HG03066 (cell line): ENCODE results near the gene DLG5.

Experiments used
- ATAC-seq: cut with Tn5 transposase; IDR thresholded peaks from one replicate; pipeline ENCODE4 v1.9.1; 2021; ENCODE audit warnings: low read depth; ENCODE audit not compliant: unreplicated experiment

Gene DLG5

DNA sequence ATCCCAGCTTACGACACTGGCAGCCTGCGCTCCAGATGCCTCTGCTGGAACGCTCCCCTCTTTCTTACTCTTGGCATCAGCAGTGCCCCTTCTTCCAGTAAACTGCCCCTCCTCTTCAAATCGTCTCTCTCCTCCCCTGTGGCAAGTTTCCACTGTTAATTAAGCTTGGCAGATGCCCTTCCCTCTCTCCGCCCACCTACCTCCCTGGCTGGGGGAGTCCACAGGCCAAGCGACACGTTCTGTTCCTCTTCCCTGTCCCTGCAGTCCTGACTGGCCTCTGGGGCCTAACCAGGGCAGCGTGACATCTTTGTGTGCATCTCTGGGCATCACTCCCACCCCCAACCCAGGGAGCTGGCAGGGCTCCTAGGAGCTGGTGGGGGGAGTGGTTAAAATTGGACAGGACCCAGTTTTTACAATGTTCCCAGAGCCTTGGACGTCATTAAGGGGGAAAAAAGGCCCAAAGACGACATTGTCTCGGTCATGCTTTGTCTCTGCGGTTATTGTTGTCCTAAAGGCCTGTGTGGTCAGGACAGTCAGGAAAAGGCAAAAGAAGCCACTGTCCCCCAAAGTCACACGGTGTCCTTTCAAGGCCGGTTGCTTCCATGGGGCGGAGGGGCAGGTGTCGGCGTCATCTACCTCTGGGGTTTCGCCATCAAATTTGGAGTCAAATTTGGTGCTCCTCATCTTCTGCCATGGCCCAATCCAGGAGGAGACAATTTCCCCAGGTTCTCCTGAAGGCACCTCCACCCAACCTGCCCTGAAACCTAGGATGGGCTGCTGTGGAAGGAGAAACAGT lies 54.2 kb downstream of the DLG5 start:
- ATAC-seq = no peak

DNA sequence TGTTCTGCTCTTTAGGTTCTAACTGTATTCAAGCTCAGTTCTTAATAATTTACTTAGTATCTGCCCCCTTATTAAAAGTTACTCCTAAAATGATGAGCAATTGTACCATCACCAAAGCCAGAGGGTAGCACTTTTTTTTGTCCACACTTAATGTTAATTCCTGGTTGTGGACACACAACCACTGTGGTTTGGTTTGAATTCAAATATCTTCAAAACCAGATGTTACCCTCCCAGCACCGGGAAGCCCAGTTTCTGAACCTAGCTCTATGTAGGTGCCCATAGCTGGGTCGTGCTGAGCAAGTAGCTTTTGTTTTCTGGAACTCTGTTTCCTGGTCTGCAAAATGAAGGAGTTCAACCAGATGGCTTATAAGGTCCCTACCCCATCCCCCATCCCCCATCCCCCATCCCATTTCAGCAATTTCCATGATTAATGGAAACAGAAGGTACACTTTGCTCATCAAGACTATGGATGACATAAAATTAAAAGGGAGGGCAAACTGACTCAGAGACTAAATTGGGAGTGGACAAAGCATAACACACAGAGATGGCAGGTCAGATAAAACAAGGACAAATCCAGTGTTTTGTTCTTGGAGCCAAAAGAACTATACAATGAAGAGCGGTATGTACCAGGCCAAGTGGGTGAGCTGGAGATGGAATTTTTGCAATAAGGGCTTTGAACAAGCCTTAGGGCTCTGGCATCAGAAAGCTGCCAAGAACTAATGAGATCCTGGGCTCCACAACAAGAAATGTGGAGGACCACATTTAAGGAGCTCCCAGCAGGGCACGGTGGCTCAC lies 56.7 kb downstream of the DLG5 start:
- ATAC-seq = no peak

DNA sequence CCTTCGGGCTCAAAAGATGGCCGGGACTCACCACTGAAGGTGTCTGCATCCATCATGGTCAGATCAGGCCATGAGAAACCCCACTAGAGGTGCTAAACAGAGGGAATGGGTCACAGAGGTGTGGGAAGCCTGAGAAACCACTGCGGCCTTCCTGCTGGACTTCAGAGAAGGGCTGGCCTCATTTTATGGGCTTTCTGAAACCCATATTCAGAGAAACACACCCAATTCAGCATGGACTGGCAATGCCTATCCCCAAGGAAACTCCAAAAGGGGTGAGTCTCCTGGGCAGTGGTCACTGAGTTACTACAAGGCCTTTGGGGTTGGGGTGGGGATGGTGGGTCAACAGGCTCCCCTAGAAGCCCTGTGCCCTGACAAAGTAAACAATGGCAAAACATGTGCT lies 58.0 kb downstream of the DLG5 start:
- ATAC-seq = no peak

DNA sequence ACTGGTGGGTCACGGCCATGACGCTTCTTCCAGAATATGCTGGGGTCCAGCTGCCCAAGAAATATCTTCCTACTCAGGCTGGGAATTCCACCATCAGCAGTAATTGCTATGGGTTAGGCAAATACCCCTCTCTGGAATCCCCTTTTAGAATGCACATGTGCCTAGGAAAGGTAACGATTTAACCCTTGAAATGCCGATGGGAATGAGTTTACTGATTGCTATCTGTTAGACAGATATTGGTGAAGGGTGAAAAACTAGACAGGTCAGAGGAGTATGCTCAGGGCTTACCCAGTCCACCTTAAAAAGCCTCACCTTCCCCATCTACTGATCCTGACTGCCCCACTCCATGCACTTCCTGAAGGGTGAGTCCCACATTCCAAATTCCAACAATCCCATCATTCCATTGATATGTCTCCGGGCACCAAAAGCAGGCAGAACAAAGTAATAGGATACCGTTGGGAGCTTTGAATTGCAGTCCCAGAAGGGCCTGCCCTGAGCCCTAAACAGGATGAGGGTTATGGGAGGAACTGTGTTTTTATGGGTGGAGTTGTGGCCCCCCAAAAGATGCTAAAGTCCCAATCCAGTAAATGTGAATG lies 59.3 kb downstream of the DLG5 start:
- ATAC-seq = no peak

DNA sequence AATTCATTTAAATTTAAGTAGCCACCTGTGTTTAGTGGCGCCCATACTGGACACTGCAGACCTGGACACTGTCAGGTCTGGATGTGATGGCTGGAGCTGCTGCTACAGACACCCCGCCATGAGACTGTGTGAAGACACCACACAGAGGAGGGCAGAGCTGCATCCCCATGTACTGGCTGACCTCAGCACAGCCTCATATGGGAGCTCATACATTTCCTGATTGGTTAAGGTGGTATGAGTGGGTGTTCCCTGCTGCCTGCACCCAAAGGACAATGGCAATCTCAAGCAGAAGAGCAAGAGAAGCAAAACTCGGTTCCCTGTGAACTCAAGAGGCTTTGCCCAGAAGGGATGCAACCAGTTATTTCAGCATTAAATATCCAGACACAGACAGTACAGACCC lies 60.0 kb downstream of the DLG5 start:
- ATAC-seq = no peak

DNA sequence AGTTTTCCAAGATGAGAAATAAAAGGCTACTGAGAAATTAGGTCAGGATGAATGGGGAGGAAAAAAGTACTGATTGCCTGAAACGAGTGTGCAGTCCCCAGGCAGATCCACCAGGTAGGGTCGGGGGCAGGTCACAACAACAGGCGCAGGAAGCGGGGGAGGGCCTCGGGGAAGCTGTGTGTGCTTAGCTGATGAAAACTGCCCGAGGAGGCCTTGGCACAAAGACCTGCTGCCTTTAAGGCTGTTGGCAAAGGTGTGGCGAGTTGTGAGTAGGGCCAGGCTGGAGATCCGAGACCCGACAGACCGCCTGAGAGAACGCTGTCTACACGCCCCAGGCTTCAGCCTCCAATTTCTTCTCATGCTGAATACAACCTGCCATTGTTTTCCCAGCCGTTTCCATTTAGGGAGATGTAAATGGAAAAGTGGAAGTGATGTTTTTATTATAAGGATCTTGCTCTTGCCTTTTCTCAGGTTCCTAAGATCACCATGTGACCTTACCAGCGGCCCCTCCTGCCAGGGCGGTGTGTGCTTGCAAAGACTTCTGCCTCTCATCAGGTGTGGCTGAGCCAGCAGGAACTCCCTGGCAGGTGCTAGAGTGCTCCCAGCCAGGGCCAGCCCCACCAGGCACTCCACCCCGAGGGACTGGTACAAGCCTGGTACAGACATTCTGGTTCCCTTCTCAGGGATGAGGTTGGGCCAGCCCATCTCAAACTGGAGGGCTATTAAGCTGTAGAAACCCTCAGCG lies 60.8 kb downstream of the DLG5 start:
- no peak for ATAC-seq

DNA sequence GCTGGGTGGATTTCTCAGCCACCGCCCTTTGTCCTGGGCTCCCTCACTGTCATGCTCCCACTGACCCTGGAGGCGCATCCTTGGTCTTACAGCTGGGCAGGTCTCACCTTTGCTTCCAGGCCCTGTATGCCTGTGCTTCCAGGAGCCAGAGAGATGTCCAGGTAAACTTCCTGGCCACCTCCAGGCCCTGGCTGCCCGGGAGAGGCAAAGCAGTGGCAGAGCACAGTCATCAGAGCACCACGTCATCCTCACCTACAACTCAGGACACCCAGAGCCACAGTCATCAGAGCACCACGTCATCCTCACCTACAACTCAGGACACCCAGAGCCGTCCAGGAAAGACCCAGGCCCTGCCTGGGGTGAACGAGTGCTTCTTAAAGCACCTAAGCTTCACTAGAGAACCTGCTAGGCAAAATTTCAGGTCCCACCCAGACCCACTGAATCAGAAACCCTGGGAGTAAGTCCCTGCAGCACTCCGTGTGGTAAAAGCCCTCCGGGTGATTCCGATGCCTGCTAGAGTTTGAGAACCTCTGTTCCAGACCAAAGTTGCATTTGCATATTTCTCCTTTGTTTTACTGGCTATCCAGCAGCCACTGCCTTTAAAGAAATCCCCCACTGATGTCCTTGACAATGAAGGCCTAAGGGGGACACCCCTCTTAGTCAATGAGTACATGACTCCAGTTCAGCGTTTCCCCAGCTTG lies 62.3 kb downstream of the DLG5 start:
- ATAC-seq = no peak

DNA sequence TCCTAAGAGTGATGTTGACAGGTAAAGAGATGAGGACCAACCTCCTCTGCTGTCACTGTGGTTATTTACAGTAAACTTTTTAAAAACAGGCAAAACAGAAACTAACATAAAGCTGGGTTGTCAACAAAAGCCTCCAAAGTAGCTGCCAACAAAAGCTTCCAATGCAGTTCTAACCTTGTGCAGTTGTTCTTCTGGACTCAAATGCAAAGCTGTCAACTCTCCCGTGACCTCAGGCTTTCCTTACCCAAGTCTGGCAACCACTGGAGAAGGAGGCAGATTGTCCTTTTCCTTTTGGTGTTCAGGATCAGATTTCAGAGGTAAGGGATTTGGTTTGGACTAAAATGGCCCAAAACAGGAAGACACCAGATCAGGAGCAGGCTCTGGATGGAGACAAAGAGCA lies 63.1 kb downstream of the DLG5 start:
- ATAC-seq = no peak

DNA sequence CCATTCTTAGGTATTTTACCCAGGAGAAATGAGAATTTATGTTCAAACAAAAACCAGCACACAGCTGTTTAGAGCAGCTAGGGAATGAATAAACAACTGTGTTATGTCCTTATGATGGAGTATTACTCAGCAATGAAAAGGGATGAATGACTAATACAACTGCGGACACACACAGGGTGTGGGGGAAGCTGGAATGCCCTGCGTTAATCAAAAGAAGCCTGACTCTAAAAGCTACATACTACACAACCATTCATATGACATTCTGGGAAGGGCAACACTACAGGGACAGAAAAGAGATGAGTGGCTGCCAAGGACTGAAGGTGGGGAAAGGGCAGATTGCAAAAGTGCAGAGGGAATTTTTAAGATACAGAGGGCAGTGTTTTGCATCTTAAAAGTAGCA lies 64.0 kb downstream of the DLG5 start:
- no peak for ATAC-seq

DNA sequence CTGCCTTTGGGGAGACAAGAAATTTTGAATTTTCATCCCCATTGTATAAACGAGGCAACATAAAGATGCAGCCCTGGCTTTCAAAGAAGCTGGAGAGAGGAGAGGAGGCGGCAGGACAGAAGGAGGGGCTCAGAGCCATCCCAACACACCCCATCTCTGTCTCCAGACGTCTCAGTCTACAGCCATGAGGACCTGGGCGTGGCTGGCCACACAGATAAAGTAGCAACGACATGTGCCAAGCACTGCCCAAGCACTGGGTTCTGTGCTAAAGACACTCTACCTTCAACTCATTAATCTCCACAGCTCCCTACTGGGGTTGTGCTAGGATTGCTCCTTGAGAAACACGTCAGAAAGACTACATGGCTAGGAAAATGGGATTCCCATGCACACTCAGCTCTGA lies 65.2 kb downstream of the DLG5 start:
- ATAC-seq = no peak

DNA sequence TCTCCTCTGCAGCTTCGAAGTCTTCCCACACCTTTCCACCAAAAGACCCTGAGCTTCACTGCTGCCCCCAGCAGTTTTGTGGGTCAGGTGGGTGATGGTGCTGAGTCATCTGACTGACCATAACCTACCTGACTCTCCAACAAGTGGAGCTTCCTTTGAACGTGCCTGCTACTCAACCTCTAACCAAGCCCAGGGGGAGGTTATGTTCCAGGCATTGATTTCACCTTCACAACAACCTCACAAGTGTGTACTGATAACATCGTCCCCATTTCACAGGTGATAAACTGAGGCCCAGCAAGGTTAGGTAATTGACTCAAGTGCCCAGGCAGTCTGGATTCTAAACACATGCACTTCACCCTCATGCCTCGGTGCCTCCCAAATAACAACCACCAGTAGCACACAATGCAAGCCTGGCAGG lies 66.7 kb downstream of the DLG5 start:
- ATAC-seq = no peak

DNA sequence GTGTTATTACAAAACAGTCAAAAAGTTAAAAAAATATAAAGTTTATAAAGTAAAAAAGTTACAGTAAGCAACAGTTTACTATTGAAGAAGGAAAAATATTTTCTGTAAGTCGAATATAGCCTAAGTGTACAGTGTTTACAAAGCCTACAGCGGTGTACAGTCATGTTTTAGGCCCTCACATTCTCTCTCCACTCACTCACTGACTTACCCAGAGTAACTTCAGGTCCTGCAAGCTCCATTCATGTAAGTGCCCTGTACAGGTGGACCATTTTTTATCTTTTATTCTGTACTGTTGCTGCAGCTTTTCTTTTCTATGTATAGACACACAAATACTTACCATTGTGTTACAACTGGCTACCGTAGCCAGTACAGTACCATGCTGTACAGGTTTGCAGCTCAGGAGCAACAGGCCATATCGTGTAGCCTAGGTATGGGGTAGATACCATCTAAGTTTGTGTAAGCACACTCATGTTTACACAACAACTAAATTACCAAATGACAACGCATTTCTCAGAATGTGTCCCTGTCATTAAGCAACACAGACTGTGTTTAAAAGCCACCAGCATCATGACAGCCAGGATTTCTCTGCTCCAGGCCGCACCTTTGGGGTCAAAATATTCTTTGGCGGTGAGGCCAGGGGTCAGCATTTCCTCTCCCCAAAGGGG lies 67.2 kb downstream of the DLG5 start:
- no peak for ATAC-seq

DNA sequence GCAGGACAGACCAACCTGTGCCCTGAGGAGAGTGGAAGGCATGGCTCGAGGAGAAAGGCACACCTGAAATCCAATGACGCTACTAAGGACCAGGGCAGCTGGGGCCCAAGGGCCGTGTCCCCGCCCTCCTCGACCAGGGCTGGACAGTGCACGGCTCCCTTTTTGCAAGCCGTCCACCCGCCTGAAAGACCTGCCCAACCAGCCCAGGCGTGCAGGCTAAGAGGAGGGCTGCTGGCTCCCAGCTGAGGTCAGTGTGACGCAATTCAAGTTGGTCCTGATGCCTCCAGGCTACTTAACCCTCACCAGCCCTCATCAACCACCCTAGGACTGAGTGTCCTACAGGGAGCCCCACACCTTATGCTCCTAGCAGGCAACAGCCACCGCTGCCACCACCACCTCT lies 69.3 kb downstream of the DLG5 start:
- ATAC-seq = no peak

DNA sequence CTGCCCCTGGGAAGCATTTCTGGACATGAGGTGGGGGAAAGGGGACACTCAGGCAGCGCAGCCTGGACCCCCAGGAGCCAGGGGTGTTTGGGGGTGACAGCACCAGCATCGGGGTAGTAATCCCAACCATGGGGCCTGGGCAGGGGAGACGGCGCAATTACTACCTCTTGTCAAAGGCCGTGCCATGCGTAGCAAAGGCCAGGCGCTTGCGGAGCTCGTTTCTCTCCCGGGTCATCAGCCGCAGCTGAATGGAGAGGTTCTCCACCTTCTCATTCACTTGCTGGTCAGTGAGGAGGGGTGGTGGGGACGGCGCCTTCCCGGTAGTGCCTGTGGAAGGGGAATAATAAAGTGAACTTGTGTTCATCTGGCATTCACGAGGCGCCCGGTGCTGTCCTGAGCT lies 70.0 kb downstream of the DLG5 start:
- no peak for ATAC-seq

DNA sequence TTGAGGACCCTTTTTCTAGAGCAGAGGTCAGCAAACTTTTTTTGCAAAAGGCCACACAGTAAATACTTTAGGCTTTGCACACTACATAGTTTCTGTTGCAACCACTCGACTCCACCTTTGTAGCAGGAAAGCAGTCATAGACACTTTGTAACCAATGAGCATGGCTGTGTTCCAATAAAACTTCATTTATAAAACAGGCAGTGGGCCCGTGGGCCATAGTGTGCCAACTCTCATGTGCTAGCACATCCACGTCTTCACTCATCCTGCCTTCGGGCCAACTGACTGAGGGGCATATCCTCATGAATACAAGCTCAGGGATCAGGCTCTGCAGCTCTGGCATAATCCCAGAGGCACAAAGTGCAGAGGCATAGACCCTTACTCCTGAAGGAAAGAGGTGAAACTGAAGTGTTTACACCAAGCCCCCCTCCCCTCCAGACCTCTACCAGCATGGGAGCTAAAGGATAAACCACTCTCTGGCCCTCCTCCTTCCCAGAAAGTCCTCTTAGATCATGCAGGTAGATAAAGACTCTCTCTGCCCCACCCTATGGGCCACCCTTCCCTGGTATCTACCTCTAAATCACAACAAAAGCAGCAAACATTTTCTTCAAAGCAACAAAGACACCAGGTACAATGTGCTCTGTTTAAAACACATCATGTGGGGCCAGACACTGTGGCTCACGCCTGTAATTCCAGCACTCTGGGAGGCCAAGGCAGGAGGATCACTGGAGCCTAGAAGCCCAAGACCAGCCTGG lies 71.0 kb downstream of the DLG5 start:
- no peak for ATAC-seq

DNA sequence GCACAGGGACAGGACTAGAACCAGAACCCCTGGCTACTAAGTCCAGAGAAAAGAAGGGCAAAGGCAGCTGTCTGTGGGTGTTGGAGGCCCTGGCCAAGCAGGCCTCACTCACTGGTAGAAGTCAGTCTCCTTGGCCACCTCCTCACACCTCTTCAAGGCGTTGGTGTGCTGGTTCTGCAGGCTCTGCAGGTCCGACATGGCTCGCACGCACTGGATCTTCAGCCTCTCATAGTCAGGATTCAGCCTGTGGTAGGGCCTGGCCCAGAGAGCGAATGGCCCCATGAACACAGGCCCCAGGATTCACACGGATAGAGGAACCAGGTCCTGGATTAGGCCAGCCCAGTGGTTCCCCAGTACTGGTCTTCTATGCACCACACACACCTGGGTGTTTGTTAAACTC lies 72.4 kb downstream of the DLG5 start:
- ATAC-seq = no peak

DNA sequence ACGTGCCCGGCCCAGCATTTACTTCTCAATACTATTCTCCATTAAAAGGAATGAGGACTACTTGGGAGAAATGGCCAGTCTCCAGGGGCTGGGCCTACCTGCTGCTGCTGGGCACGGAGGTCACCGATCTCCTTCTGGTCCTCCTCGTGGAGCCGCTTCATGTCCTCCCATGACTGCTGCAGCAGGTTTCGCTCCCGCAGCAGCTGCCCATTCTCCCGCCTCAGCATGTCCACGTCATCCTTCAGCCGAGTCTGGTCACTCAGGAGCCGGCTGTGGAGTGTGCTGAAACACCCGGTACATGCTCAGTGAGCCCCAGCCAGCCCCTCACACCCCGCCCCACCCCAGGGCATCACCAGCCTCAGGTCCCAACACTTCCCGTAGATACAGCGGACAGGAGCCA lies 73.3 kb downstream of the DLG5 start:
- no peak for ATAC-seq

DNA sequence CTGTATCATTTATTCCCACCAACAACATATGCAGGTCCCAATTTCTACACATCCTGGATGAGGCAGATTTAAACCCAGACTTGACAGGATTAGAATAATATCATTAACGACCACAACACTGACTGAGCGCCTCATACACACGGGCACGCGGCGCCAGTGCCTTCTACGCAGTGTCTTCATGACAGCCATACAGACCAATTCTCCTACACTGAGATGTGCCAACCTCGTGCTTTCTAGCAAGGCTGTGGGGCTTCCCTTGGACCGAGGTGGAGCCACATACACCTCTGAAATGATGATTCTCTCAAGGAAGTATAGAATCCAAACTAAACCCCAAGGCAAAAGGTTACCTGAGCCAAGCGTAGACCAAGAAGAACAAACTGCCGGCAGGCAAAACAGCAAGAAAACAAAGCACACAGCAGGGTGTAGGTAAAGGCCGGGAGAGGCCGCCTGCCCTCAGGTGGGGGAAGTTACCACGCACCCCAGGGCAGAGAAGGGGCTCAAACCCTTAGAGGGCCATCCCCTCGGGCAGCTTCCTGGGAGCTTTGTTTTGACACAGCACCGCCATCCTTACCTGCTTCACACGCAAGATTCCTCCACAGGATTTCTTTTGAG lies 75.8 kb downstream of the DLG5 start:
- ATAC-seq = no peak
